ENCODE measurements around the gene GALNT7.

DNA sequence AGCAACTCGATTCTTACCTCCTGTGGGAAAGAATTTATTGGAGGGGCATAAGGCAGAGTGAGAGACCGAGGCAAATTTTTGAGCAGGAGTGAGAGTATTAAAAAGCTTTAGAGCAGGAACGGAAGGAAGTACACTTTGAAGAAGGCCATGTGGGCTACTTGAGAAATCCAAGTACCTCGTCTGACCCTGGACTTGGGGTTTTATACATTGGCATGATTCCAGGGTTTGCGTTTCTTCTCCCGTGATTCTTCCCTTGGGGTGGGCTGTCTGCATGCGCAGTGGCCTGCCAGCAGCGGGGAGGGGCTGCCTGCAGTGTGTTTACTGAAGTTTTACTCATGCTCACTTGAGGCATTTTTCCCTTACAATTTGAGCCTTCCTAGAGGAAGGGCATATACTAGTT, 3.4 kb downstream of the GALNT7 start:
- TF ChIP-seq, protein P1, sequence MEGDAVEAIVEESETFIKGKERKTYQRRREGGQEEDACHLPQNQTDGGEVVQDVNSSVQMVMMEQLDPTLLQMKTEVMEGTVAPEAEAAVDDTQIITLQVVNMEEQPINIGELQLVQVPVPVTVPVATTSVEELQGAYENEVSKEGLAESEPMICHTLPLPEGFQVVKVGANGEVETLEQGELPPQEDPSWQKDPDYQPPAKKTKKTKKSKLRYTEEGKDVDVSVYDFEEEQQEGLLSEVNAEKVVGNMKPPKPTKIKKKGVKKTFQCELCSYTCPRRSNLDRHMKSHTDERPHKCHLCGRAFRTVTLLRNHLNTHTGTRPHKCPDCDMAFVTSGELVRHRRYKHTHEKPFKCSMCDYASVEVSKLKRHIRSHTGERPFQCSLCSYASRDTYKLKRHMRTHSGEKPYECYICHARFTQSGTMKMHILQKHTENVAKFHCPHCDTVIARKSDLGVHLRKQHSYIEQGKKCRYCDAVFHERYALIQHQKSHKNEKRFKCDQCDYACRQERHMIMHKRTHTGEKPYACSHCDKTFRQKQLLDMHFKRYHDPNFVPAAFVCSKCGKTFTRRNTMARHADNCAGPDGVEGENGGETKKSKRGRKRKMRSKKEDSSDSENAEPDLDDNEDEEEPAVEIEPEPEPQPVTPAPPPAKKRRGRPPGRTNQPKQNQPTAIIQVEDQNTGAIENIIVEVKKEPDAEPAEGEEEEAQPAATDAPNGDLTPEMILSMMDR (IDR thresholded peaks at IDR 0.05): no peak
- no peak for TF ChIP-seq POLR2AphosphoS5 (IDR thresholded peaks at IDR 0.05)
- TF ChIP-seq POLR2A (IDR thresholded peaks at IDR 0.05): no peak
- TF ChIP-seq EP300 (IDR thresholded peaks at IDR 0.05; ENCODE audit: low read depth): no peak
